GM19468 (cell line): ENCODE data around the gene ATP9B.
"Not testable (repeated sequence)": the region's sequence is repeated elsewhere in the genome, so short reads cannot be mapped to it uniquely, and the experiment has no call there.

Experiments
- ATAC-seq: cut with Tn5 transposase; IDR thresholded peaks from one replicate; pipeline ENCODE4 v1.9.1; 2021; ENCODE audit warnings: mild to moderate bottlenecking, moderate library complexity, moderate number of reproducible peaks; ENCODE audit not compliant: unreplicated experiment; ENCODE audit errors: extremely low read depth

Gene ATP9B

GRCh38 chr18:79314838-79315388 lies 245.7 kb downstream of the ATP9B start:
- ATAC-seq, result no peak

- no peak for ATAC-seq
Observed at GRCh38 chr18:79315596-79315995, 246.4 kb downstream of the ATP9B start.

DNA sequence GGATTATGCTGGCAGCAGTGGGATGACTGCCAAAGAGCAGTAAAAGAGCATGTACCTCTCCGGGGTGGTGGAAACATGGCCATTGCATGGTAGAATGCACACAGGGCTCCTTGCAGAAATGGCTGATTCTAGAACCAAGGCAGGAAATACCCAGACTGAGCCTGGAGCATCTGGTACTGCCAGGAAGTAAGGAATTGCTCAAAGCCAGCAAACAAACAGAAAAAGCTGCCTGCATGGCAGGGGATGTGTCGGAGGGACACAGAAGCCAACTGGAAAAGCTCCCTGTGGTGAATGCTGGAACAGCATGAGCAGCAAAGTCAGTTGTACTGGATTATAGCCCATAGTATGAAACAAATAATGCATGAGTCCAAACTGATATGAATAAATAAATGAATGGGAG lies 248.5 kb downstream of the ATP9B start:
- no peak for ATAC-seq

- ATAC-seq, result no peak
Observed at GRCh38 chr18:79318142-79318673, 249.0 kb downstream of the ATP9B start.

DNA sequence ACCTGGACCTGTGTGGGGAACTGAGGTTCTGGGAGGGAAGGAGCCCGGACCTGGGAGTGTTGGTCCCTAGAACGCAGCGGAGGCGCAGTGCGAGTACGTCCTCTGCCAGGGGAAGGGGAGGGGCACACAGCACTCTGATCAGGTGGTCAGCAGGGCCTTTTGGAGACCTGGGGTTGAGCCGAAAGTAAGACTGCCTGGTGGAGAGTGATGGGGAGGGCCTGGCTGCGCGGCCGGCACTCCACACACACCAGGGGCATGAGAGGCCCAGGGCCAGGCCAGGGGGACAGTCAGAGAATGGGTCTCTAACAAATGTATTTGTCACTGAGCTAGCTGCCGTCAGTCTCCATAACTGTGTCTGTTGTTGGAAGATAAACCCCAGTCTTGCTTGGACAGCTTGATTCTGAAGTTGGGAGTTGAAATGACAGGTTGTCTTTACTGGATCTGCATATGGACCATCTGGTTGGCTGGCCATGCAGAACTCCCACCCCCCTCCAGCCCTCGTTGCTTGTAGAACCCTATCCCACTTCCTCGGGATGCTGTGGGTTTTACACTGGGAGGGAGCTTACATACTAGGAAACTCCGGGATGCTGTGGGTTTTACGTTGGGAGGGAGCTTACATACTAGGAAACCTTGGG lies 251.1 kb downstream of the ATP9B start:
- ATAC-seq, result no peak

DNA sequence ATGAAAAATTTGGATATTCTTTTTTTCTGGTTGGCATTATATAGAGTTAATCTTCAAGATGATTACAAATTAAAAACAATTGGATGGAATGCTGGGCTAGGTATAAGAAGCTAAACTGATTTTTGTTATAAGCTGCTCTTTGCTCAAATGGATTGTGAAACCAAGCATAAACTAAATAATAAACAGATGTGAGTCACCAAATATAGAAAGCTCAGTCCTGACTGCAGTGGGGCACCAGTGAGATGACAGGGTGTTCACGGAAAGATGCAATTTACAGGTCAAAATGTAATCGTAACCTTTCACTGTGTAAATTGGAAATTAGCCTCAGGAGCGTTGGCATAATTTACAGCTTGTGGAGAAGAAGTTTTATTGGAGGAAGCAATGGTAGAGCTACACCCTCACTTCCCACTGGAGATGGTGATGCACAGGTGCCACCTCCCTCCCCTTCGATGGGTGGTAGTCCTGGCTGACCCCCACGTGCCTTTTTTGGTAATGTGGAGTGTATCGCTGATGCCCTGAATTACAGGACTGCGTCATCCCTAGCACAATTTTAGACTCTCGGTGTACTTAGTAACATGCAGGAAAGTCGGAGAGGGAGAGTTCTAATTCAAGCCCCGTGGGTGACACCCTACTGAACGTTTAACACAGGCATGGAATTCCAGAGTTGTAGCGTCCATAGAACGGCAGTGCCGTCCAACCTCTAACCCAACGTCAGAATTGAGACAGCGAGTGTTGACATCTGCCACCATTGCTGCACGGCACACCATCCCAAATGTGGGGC lies 252.6 kb downstream of the ATP9B start:
- no peak for ATAC-seq

DNA sequence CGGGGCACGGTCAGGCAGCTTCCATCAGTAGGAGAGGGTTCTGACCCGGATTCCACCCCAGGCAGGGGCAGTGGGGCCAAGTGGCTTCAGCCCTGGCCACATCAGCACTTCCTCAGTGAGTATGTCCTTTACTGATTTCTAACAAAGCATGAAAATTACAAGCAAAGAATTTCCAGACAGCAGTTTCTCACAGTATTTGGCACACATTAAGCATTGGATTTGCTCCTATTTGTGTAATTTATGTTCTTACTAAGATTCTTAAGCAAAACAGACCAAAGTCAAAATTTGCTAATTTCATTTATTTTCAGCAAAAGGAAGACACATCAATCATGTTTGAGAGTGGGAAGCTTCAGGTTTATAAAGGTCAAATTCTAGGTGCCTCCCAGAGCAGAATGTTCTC lies 253.2 kb downstream of the ATP9B start:
- ATAC-seq, result no peak

GRCh38 chr18:79323471-79323870 lies 254.3 kb downstream of the ATP9B start:
- no peak for ATAC-seq

GRCh38 chr18:79326413-79327198 lies 257.4 kb downstream of the ATP9B start:
- no peak for ATAC-seq

GRCh38 chr18:79327199-79327721 lies 258.1 kb downstream of the ATP9B start:
- no peak for ATAC-seq

- ATAC-seq, result not testable (repeated sequence)
Observed at GRCh38 chr18:79327915-79328314, 258.7 kb downstream of the ATP9B start.

DNA sequence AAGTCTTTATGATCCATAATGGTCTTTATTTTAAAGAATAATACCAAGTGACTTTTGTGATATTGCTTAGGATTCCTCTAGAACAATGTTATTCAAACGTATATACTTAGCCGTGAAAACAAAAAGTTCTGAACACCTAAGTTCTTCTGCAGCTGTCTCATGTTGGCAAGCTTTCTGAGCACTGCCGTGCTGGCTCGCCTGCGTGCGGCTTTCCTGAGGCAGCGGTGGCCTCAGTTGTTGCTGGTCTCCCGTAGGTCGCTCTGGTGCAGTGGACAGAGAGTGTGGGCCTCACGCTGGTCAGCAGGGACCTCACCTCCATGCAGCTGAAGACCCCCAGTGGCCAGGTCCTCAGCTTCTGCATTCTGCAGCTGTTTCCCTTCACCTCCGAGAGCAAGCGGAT lies 259.7 kb downstream of the ATP9B start:
- no peak for ATAC-seq

DNA sequence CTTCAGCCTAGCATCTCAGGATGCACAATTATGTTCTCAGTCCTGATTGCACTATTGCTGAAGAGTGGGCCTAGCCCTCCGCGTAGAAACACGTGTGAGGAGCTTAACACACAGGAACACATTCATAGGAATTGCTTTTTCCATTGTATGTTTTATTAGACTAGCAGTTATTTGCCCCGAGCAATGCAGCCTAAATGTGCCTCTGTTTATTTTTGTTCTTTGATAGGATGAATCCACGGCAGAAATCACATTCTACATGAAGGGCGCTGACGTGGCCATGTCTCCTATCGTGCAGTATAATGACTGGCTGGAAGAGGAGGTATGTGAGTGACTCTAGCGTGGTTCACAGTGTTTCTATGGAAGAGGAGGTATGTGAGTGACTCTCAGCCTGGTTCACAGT lies 260.6 kb downstream of the ATP9B start:
- ATAC-seq, result no peak

GRCh38 chr18:79332646-79333045 lies 263.5 kb downstream of the ATP9B start:
- no peak for ATAC-seq

- no peak for ATAC-seq
Observed at GRCh38 chr18:79333046-79333445, 263.9 kb downstream of the ATP9B start.

DNA sequence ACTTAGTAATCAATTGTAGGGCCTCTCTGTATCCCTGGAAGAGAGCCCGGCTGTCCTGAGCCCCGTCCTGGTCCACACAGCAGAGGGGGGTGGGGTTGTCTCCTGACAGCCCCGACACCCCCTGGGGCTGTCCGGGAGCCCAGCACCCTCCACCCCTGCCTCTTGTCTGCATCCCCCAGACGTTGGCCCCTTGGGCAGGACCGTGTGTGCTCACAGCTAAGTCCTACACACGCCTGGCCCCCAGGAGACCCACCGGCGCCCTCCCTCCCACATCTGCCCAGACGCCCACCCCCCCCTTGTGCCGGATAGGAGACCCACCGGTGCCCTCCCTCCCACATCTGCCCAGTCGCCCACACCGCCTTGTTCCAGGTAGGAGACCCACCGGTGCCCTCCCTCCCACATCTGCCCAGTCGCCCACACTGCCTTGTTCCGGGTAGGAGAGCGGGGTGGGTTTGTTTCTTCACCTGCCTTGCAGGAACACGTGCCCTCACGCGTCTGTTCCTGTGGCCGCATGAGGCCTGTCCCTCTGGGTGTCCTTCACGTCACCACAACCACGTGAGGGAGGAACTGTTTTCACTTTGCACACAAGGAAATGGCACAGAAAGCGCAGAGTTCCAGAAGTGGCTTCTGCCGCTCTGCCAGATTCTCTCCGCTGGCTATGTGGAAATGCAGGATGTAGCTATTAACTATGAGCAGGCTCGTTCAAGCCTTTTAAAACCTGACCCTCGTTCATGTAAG lies 265.5 kb downstream of the ATP9B start:
- no peak for ATAC-seq

GRCh38 chr18:79335833-79336360 lies 266.7 kb downstream of the ATP9B start:
- no peak for ATAC-seq

DNA sequence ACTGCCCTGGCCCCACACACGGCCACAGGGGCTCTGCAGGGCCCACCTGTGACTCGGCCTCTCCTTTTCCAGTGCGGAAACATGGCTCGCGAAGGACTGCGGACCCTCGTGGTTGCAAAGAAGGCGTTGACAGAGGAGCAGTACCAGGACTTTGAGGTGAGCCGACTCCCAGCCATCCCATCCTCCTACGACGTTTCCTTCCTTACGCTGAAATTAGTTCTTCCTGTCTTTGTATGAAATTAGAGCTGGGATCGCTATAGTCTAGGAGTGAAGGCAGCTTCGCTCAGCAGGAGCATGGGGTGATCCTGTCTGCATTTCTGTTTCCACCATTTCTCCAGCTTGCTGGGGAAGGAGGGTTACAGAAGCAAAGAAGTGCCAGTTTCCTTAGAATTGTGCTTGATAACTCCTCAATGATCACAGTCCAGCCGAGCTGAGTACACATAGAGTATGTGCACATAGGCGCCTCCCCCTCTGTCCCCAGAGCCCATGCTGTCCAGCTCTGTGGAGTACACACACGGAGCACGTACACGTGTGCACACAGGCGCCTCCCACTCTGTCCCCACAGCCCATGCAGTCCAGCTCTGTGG lies 267.5 kb downstream of the ATP9B start:
- no peak for ATAC-seq

DNA sequence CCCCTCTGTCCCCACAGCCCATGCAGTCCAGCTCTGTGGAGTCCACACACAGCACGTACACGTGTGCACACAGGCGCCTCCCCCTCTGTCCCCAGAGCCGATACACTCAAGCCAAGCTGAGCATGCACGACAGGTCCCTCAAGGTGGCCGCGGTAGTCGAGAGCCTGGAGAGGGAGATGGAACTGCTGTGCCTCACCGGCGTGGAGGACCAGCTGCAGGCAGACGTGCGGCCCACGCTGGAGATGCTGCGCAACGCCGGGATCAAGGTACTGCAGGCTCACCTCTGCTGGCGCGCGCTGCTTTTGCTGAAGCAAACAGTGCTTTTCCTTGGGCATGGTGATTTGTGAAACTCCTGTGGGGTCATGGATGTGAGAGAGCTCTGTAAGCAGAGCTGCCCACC lies 268.0 kb downstream of the ATP9B start:
- no peak for ATAC-seq
